Natural killer cell (primary cell): Measurements from ENCODE around the gene CPSF4L. TPM values are rescaled to one million over a fixed set of nuclear protein-coding genes. Genes with fewer than 3 reads are reported as not detected.

Source experiments
- ATAC-seq, 3 donors: fragments of 150-1000 bp in 2 of 3; fragments of 200-7000 bp in 1 of 3; cut with Tn5 transposase; 1 replicate in 1 of 3; 2 replicates in 2 of 3; pipeline ENCODE4 v1.10.0; 2021; ENCODE audit warnings: mild to moderate bottlenecking in 2 of 3, moderate library complexity in 2 of 3
- DNase-seq, 2 donors: peaks; one replicate each; pipeline versions ENCODE4 v3.0.0 to v3.0.0-alpha.2; 2013 to 2021; ENCODE audit warnings: mixed read lengths in 1 of 2
- H3K27ac ChIP-seq: one replicate; pipeline ENCODE4 v1.5.1; 2013; ENCODE audit warnings: mild to moderate bottlenecking, low read length
- H3K27me3 ChIP-seq: one replicate; pipeline ENCODE4 v1.6.1; 2013; ENCODE audit warnings: low read length; ENCODE audit not compliant: control insufficient read depth, insufficient read depth
- H3K36me3 ChIP-seq: one replicate; pipeline ENCODE4 v1.6.1; 2013; ENCODE audit warnings: low read length; ENCODE audit not compliant: control insufficient read depth, insufficient read depth
- H3K4me1 ChIP-seq: one replicate; pipeline ENCODE4 v1.6.1; 2013; ENCODE audit warnings: low read length; ENCODE audit not compliant: control insufficient read depth, insufficient read depth
- H3K4me3 ChIP-seq: one replicate; pipeline ENCODE4 v1.5.1; 2013; ENCODE audit warnings: low read length
- H3K9me3 ChIP-seq: one replicate; pipeline ENCODE4 v1.6.1; 2013; ENCODE audit warnings: low read length; ENCODE audit not compliant: control insufficient read depth, insufficient read depth
- H3K27ac Mint-ChIP-seq, 2 donors: one replicate each; pipeline ENCODE4 v1.8.0; 2022; ENCODE audit warnings: mild to moderate bottlenecking in 2 of 2, mixed read lengths in 2 of 2, moderate library complexity in 1 of 2
- H3K27me3 Mint-ChIP-seq, 2 donors: one replicate each; pipeline ENCODE4 v1.8.0; 2022; ENCODE audit warnings: low read depth in 2 of 2, mixed read lengths in 2 of 2
- H3K36me3 Mint-ChIP-seq: one replicate; pipeline ENCODE4 v1.8.0; 2022; ENCODE audit warnings: mixed read lengths
- H3K4me1 Mint-ChIP-seq, 2 donors: one replicate each; pipeline ENCODE4 v1.8.0; 2022; ENCODE audit warnings: mixed read lengths in 2 of 2
- H3K4me3 Mint-ChIP-seq: one replicate; pipeline ENCODE4 v1.8.0; 2022; ENCODE audit warnings: mild to moderate bottlenecking, moderate library complexity, mixed read lengths
- H3K9me3 Mint-ChIP-seq, 2 donors: one replicate each; pipeline ENCODE4 v1.8.0; 2022; ENCODE audit warnings: mixed read lengths in 2 of 2
- WGBS: methylation state at CpG from one replicate; pipeline ENCODE4 v1.1.7; 2013; ENCODE audit warnings: missing lambda C conversion rate; ENCODE audit not compliant: insufficient coverage; 5-methylcytosine and 5-hydroxymethylcytosine counted together
- intact Hi-C: fragments of 100-400 bp; cut with micrococcal nuclease; formaldehyde crosslinking; loops from one replicate; pipeline ENCODE4 v1.14.2; 2022
- total RNA-seq, 4 donors: library from RNA; stranded (reverse); fragments of 120-200 nt in 1 of 4; gene quantifications; one replicate each; pipeline versions ENCODE4 v1.2.3 to v1.2.4, GENCODE V29; 2013 to 2022
- TF ChIP-seq, protein P1 (sequence below): fragments of 200-600 bp; IDR thresholded peaks from one replicate; pipeline ENCODE4 v1.8.0; 2022; ENCODE audit warnings: antibody characterized with exemption

Gene CPSF4L
- total RNA-seq, 3 donors from 2014 or later (not counting 1 experiment from before 2014, with no cell fraction given) = not detected

- DNase-seq (no peak), ATAC-seq (no peak)
- H3K9me3 ChIP-seq = no peaks in the 10 kb centered on the region
- no peaks in the 10 kb centered on the region for H3K27me3 Mint-ChIP-seq
- H3K27ac Mint-ChIP-seq = no peak overlapping the region
- H3K9me3 Mint-ChIP-seq = no peaks in the 10 kb centered on the region
- intact Hi-C loops = no loop called here
- no peak overlapping the region for H3K27ac ChIP-seq
- peaks cover 6% of the 10 kb centered on the region for H3K4me1 ChIP-seq
- H3K4me3 ChIP-seq = no peak overlapping the region
- H3K4me1 Mint-ChIP-seq = no peaks in the 10 kb centered on the region
- H3K27me3 ChIP-seq = no peaks in the 10 kb centered on the region
- TF ChIP-seq, protein P1, sequence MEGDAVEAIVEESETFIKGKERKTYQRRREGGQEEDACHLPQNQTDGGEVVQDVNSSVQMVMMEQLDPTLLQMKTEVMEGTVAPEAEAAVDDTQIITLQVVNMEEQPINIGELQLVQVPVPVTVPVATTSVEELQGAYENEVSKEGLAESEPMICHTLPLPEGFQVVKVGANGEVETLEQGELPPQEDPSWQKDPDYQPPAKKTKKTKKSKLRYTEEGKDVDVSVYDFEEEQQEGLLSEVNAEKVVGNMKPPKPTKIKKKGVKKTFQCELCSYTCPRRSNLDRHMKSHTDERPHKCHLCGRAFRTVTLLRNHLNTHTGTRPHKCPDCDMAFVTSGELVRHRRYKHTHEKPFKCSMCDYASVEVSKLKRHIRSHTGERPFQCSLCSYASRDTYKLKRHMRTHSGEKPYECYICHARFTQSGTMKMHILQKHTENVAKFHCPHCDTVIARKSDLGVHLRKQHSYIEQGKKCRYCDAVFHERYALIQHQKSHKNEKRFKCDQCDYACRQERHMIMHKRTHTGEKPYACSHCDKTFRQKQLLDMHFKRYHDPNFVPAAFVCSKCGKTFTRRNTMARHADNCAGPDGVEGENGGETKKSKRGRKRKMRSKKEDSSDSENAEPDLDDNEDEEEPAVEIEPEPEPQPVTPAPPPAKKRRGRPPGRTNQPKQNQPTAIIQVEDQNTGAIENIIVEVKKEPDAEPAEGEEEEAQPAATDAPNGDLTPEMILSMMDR = no peak
- no peaks in the 10 kb centered on the region for H3K36me3 Mint-ChIP-seq
- H3K36me3 ChIP-seq = no peaks in the 10 kb centered on the region
- no peak overlapping the region for H3K4me3 Mint-ChIP-seq
These were observed 7.6 kb upstream of the CPSF4L start for GRCh38 chr17:73269329-73269615.

DNA sequence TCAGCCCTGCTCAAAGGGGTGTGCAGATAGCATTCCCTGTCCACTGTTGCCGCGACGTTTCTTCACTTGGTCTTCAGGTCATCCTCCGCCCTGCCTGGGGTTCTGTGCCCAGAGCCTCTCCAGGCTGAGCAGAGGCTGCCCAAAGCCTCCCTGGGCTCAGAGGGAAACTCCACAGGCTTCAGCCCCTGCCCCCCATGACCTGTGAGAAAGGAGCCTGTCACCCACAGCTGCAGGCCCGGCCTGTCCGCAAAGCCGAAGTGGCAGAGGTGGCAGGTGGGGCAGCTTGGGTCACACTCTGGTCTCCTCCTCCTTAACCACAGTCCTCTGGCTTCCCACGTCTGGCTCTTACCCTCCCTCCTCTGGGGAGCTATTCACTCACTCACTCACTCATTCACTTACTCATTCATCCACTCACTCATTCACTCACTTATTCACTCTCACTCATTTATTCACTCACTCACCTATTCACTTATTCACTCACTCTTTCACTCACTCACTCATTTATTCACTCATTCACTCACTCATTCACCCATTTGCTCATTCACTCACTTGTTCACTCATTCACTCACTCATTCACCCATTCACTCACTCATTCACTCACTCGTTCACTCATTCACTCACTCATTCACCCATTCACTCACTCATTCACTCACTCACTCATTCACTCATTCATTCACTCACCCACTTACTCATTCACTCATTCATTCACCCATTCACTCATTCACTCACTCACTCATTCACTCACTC lies 7.1 kb upstream of the CPSF4L start:
- H3K27me3 Mint-ChIP-seq = no peaks in the 10 kb centered on the region
- intact Hi-C loops = no loop called here
- Histone ChIP-seq H3K36me3 (no peaks in the 10 kb centered on the region), H3K27me3 (no peaks in the 10 kb centered on the region), H3K9me3 (no peaks in the 10 kb centered on the region), H3K27ac (no peak overlapping the region), H3K4me1 (peaks cover 6% of the 10 kb centered on the region), H3K4me3 (no peak overlapping the region)
- H3K9me3 Mint-ChIP-seq = no peaks in the 10 kb centered on the region
- DNase-seq (no peak), ATAC-seq (peak; percentile 48 to 96 (median 70))
- WGBS = 68% methylated on average over 9 of the region's 9 CpGs
- H3K4me1 Mint-ChIP-seq = no peaks in the 10 kb centered on the region
- TF ChIP-seq, protein P1 = no peak
- H3K27ac Mint-ChIP-seq = no peak overlapping the region
- no peak overlapping the region for H3K4me3 Mint-ChIP-seq
- H3K36me3 Mint-ChIP-seq = no peaks in the 10 kb centered on the region

- H3K27me3 Mint-ChIP-seq = no peaks in the 10 kb centered on the region
- TF ChIP-seq, protein P1 = no peak
- intact Hi-C loops = no loop called here
These were observed 6.2 kb upstream of the CPSF4L start for GRCh38 chr17:73267648-73268537.

More at GRCh38 chr17:73267648-73268537, 6.2 kb upstream of the CPSF4L start:
- no peak for ATAC-seq
- Histone ChIP-seq H3K27me3 (no peaks in the 10 kb centered on the region), H3K4me1 (peaks cover 6% of the 10 kb centered on the region), H3K36me3 (no peaks in the 10 kb centered on the region), H3K27ac (no peak overlapping the region), H3K4me3 (no peak overlapping the region), H3K9me3 (no peaks in the 10 kb centered on the region)
- H3K27ac Mint-ChIP-seq = no peak overlapping the region
- DNase-seq = no peak
- no peaks in the 10 kb centered on the region for H3K36me3 Mint-ChIP-seq
- no peaks in the 10 kb centered on the region for H3K4me1 Mint-ChIP-seq
- no peaks in the 10 kb centered on the region for H3K9me3 Mint-ChIP-seq
- 68% methylated on average over 11 of the region's 11 CpGs for WGBS
- H3K4me3 Mint-ChIP-seq = no peak overlapping the region
